A549 treated with AZD9567 at 1 μM for 4 hours (cell line): ENCODE results near the gene AMBP. TPM values are rescaled to one million over a fixed set of nuclear protein-coding genes. Genes with fewer than 3 reads are reported as not detected.

Source experiments
- total RNA-seq: library from RNA; stranded (reverse); fragments of 200-300 nt; extraction: Qiagen RNA extraction; gene quantifications from 5 replicates; pipeline ENCODE4 v1.2.3, GENCODE V29; 2022; ENCODE audit not compliant: insufficient read depth

The AMBP gene
- 6.7 to 12.8 TPM (median 6.9 TPM) in 5 replicates for total RNA-seq

DNA sequence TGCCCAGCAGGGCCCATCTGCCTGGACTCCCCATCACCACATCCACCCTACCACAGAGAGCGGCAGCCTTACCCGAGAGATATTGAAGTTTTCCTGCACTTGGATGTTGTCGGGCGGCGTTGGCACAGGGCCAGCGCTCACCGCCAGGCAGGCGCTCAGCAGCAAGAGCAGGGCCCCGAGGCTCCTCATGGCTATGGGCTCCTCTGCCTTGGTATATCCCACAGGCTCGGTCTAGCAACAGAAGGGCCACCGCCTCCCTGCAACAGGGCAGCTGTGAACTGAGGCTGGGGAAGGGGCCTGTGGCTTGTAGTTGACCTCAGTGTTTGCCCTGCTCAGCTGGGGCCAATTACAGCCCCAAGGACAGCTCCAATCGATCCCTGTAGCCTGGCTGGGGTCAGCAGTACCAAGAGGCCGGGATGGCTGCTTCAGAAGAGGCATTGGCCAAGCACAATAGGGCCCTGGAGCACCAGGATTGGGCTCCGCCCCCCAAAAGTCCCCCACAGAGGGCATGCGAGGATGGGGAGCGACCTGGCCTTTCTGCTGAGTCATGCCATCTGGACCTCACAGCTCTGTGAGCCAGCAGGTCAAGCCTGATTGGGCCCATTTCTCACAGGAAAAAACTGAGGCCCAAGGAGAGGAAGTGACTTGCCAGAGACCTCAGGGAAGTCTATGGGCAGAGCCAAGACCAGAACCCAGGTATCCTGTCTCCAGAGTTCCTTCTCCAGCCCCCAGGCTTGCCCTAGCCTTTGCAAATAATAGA is at the start of gene AMBP:
Gene AMBP (minus strand): TSS at position 280 of the 760 bp plus-strand sequence. CDS start 91 bp downstream, at position 189.

GRCh38 chr9:114098936-114099668 is 21.0 kb upstream of the AMBP start, which contains the start of gene KIF12:
TSS of gene KIF12 (minus strand) at chr9:114099292. CDS start at chr9:114099276, 16 bp downstream.

Other genes starting within 250 kb of the AMBP start
- 7.1 to 9.6 TPM (median 8.7 TPM) in 5 replicates for gene ZNF618, start 202.0 kb downstream of the AMBP start, total RNA-seq
- 1.7 to 2.3 TPM (median 1.8 TPM) in 4 of 5 replicates, not detected in the other for gene KIF12, start 21.0 kb upstream of the AMBP start, total RNA-seq
- 5.9 to 10.7 TPM (median 9.8 TPM) in 5 replicates for gene COL27A1, start 77.2 kb upstream of the AMBP start, total RNA-seq
- gene ORM1, start 244.8 kb upstream of the AMBP start, total RNA-seq, result 0.17 TPM in 1 of 5 replicates, not detected in the others